ENCODE data around the gene POP4. TPM values are rescaled to one million over a fixed set of nuclear protein-coding genes. Genes with fewer than 3 reads are reported as not detected.

Gene POP4
- total RNA-seq, 1 donor from 2014 or later: 52.7 TPM

DNA sequence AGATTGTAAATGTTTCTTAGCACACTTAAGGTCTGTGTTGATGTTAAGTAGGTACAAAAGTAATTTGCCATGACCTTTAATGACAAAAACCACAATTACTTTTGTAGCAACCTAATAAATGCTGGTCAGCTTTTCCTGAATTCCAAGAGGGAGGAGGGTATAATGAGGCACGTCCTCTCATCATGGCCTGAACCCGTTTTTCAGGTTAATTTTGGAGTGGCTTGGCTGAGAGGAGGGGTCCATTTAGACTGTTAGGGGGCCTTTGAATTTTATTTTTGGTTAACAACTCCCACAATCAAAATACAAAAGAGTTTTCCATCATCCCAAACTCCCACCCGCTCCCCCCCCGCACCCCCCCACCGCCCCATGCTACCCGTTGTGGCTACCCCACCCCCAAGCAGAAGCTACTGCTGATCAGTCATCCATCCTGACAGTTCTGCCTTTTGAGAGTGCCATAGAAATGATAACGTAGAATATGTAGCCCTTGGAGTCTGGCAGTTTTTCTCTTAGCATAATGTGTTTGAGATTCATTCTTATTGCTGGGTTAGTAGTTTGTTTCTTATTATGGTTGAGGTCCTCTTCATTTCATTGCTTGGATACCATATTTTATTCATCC lies 44.8 kb downstream of the POP4 start:
- H3K36me3 Mint-ChIP-seq (ENCODE audit: insufficient read depth): no peaks in the 10 kb centered on the region
- DNase-seq (ENCODE audit: low spot score, unreplicated experiment): no peak
- TF ChIP-seq CTCF (IDR thresholded peaks at IDR 0.05; ENCODE audit: unreplicated experiment): no peak
- peaks cover 5% of the 10 kb centered on the region for H3K27me3 Mint-ChIP-seq
- peaks cover 9% of the 10 kb centered on the region for H3K9me3 Mint-ChIP-seq (ENCODE audit: low read depth)
- peaks cover 2% of the 10 kb centered on the region for H3K4me1 Mint-ChIP-seq (ENCODE audit: low read depth)
- no peak overlapping the region for H3K4me3 Mint-ChIP-seq (ENCODE audit: low read depth)
- no peak overlapping the region for H3K27ac Mint-ChIP-seq

DNA sequence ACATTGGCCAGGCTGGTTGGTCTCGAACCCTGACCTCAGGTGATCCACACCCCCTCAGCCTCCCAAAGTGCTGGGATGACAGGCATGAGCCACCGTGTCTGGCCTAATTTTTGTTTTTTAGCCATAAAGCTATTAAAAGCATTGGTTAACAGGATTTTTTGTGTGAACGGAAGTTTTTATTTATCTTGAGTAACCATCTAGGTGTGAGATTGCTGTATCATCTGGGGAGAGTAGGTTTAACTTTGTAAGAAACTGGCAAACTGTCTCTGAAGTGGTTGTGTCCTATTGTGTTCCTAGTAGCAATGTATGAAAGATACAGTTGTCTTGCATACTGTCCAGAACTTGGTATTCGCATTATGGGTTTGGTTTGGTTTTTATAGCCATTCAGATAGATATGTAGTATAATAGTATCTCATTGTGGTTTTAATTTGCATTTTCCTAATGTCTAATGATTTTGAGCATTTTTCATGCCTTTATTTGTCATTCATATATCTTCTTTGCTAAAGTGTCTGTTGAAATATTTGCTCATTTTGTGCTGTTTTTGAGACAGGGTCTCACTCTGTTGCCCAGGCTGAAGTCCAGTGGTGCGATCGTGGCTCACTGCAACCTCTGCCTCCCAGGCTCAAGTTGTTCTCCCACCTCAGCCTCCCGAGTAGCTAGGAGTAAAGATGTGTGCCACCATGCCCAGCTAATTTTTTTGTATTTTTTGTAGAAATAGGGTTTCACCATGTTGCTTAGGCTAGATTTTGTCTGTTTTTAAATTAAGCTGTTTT lies 45.7 kb downstream of the POP4 start:
- Mint-ChIP-seq H3K36me3 (ENCODE audit: insufficient read depth) (no peaks in the 10 kb centered on the region), H3K9me3 (ENCODE audit: low read depth) (peaks cover 9% of the 10 kb centered on the region), H3K27me3 (no peaks in the 10 kb centered on the region), H3K27ac (no peak overlapping the region), H3K4me3 (ENCODE audit: low read depth) (no peak overlapping the region), H3K4me1 (ENCODE audit: low read depth) (peaks cover 2% of the 10 kb centered on the region)
- TF ChIP-seq CTCF (IDR thresholded peaks at IDR 0.05; ENCODE audit: unreplicated experiment): no peak
- no peak for DNase-seq (ENCODE audit: low spot score, unreplicated experiment)

DNA sequence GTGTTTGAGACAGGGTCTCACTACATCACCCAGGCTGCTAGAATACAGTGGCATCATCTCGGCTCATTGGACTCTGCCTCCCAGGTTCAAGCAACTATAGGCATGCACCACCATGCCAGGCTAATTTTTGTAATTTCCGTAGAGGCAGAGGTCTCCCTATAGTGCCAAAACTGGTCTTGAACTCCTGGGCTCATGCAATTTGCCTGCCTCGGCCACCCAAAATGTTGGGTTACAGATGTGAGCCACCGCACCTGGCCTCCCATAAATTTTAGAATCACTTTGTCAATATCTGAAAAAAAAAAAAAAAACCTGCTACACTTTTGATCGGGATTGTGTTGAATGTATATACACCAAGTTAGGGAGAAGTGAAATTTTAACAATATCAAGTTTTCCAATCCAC lies 47.3 kb downstream of the POP4 start:
- no peak overlapping the region for H3K27ac Mint-ChIP-seq
- no peak for DNase-seq (ENCODE audit: low spot score, unreplicated experiment)
- no peaks in the 10 kb centered on the region for H3K36me3 Mint-ChIP-seq (ENCODE audit: insufficient read depth)
- H3K4me3 Mint-ChIP-seq (ENCODE audit: low read depth): no peak overlapping the region
- peaks cover 2% of the 10 kb centered on the region for H3K4me1 Mint-ChIP-seq (ENCODE audit: low read depth)
- no peaks in the 10 kb centered on the region for H3K27me3 Mint-ChIP-seq
- H3K9me3 Mint-ChIP-seq (ENCODE audit: low read depth): peaks cover 9% of the 10 kb centered on the region
- TF ChIP-seq CTCF (IDR thresholded peaks at IDR 0.05; ENCODE audit: unreplicated experiment): no peak

DNA sequence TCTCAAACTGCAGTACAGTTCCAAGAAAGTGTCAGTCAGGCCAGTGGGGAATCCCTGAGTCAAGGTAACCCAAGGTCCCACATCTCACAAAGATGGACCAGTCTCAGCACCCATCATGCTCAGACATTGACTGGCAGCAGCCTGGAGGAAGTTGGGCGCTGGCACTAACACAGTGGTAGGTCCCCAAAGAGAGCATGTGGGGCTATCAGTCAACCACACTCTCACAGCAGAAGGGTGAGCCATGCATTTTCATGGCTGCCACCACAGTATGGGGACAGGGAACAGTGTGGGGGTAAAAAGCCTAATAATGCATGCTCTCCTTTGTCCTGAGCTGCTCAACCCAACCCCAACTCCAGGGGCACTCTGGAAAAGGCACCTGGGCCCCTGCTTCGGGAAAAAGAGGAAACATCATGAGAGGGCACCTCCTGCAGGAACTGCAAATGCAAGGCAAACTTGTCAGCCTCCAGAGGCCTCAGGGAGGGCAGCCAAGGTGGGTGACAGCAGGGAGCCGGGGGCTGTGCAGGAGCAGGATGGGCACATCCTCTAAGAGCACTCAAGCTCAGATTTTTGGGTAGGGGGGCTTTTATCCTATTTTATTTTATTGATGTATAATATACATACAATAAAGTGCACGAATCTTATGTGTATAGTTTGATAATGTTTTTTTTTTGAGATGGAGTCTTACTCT lies 49.7 kb downstream of the POP4 start:
- peaks cover 9% of the 10 kb centered on the region for H3K9me3 Mint-ChIP-seq (ENCODE audit: low read depth)
- no peaks in the 10 kb centered on the region for H3K36me3 Mint-ChIP-seq (ENCODE audit: insufficient read depth)
- no peak for TF ChIP-seq CTCF (IDR thresholded peaks at IDR 0.05; ENCODE audit: unreplicated experiment)
- no peaks in the 10 kb centered on the region for H3K4me1 Mint-ChIP-seq (ENCODE audit: low read depth)
- no peak for DNase-seq (ENCODE audit: low spot score, unreplicated experiment)
- no peaks in the 10 kb centered on the region for H3K27me3 Mint-ChIP-seq
- no peak overlapping the region for H3K4me3 Mint-ChIP-seq (ENCODE audit: low read depth)
- H3K27ac Mint-ChIP-seq: no peak overlapping the region

DNA sequence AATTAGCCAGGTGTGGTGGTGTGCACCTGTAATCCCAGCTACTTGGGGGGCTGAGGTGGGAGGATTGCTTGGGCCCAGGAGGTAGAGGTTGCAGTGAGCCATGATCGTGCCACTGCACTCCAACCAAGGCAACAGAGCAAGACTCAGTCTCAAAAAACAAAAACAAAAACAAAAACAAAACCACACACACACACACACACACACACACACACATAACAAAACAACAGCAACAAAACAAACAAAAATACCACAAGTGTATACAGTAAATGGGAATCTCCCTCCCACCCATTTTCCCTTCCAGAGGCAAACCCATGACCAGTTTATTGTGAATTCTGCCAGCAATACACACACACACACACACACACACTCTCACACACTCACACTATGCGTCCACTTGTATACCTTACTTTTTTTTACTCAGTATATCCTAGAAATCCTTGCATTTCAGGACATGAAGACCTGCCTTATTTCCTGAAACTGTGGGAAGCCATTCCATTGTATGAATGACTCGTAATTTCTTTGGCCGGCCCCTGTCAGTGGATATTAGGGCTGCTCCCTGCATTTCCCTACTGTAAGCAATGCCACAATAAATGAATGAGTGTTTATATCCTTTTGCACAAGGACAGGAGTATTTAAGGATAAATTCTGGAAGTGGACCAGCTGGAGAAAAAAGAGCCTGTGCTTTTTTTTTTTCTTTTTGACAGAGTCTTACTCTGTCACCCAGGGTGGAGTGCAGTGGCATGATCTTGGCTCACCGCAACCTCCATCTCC lies 52.3 kb downstream of the POP4 start:
- Mint-ChIP-seq H3K9me3 (ENCODE audit: low read depth) (peaks cover 5% of the 10 kb centered on the region), H3K27me3 (no peaks in the 10 kb centered on the region), H3K27ac (no peak overlapping the region), H3K4me3 (ENCODE audit: low read depth) (no peak overlapping the region), H3K36me3 (ENCODE audit: insufficient read depth) (no peaks in the 10 kb centered on the region), H3K4me1 (ENCODE audit: low read depth) (peaks cover 17% of the 10 kb centered on the region)
- TF ChIP-seq CTCF (IDR thresholded peaks at IDR 0.05; ENCODE audit: unreplicated experiment): no peak
- DNase-seq (ENCODE audit: low spot score, unreplicated experiment): no peak

Data from progenitor cell of endocrine pancreas (in vitro differentiated cells).